ENCODE measurements around the gene APH1B.
"Not testable (repeated sequence)": the region's sequence is repeated elsewhere in the genome, so short reads cannot be mapped to it uniquely, and the experiment has no call there.

APH1B gene

DNA sequence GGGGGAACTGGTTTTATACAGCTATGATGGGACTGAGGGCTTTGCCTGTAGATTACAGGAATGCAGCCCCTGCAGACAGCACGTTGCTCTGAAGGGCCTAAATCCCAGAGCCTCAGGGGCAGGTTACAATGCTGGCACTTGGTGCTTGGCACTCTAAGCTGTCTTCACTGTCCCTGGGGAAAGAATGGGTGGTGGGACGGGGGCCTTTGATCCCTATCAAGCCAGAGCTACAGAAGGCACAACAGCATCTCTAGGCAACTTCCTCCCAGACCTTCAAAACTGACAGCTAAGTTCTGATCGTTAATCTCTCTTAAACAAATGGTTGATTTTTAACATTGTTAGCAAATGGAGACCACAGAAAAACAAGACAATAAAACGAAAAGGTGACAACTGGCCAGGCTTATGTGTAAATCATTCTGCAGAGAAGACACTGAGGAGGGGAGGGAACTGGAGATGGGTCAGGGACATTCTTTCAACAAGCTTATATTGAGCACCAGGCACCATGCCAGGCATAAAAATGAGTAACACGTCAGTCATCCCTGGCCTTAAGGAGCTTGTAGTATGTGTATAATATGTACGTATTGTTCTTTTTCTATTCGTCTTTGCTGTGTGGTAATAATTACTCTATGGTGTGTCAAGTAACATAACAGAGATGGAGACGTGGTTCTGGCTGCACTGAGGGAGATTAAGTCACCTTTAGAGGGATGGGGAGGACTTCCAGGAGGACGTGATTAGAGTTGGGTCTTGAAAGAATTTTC is 55.1 kb downstream of the APH1B start:
- no peak for DNase-seq

DNA sequence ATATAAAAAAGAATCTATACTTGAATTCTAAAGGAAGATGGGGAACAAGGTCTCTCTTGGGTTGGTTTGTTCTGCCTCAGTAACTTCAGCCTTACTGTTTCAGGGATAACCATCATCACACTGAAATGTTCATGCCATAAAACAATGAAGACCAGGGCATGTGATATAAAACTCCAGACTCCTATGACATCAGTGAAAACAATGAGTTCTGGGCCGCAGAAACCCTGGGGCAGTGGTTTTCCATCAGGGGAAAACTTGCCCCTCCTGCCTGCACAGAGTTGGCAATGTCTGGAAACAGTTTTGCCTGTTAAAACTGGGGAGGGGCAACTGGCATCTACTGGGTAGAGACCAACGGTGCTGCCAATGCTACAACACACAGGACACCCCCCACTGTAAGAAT is 57.4 kb downstream of the APH1B start:
- DNase-seq, result no peak

DNA sequence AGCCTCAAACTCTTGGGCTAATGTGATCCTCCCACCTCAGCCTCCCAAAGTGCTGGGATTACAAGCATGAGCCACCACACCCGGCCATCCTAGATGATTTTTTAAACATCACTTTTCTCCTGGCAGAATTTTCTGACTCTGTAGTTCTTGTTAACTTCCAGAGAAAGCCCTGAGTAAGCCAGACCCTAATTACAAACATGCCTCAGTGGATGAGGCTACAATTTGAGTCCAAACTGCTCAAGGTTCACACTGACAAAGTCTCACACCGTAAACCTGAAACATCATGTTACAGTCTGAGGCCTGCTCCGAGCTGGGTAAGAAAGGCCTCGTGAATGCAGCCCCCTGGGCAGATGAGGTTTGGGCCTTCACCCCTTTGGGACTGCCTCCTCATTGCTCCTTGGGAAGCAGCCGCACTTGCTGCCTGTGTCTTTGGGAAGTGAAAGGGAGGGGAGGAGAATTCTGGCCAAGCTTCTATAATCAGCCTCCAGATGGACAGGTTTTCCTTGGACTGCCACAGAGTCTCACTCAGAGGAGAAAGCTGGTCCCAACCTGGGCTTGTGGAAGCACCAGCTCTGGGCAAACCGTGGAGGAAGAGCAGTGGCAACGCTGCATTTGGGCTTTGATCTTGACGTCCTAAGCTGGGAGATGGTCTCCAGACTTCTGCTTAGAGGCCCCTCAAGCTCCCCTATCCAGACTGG is 58.3 kb downstream of the APH1B start:
- no peak for DNase-seq

DNA sequence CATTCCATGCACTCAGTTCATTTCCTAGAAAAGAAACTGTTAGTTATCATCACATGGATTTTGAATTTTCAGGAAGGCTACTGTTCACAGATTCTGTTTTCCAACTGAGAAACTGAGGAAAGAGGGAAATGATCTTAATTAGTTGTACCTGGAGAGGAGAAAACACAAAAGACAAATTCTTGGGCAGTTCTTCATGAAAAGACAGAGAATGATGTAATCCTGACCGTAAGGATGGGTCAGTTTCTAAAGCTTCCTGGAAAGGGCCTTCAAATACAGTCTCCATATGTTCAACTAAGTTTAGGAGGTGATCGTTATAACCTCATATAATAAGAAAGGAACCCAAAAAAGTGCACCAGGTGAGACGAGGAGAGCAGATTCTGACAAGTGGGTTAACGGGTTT is 59.6 kb downstream of the APH1B start:
- DNase-seq, result no peak

DNA sequence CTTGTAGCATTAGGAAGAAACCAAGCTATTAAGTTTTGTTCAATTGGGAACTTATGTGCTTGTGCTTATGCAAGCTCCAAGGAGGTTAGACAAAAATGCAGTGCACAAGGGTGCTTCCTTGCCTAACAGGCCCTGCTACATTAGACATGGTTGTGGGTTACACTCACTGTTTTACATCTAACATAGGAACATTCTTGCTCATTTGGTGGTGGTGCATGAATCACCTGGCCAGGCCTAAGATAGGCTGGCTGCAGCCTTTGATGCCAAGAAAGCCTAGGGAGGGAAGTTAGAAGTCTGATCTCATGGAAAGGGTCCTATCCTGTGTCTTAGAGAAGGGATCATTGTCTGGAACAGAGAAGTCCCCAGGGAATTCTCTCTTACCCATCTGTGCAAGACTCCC is 60.8 kb downstream of the APH1B start:
- no peak for DNase-seq

DNA sequence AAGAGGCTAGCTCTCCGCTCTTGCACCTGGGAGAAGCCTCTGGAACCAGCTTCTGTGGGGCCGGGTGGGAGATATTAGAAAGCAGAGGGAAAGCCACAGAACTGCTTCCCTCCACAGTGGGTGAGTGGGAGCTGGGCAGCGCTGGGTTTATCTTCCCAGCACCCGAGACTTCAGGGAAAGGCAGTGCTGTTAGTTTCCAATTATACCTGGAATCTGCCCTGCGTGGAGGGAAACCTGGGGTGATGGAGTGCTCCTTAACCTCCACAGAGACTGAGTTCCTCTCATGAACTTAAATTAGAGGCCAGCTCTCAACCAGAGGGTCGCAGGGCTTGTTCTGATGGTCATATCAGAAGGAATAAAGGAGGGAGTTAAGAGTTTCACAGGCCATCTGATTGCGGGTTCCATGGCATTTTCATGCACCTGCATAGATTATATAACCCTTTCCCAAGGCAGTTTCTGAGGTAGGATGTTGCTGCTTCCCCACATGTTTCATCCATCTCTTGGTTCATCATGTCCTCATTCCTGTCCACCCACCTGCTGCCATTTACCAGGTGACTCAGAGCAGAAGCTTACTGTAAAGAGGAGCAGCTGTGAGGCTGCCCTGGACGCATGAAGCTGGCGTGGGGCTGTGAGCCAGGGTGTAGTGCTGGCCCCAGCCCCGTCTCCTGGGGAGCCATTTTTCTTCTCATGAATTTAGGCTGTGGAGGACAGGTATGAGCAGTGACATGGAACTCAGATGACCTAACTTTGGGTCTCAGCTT is 61.8 kb downstream of the APH1B start:
- no peak for DNase-seq

DNA sequence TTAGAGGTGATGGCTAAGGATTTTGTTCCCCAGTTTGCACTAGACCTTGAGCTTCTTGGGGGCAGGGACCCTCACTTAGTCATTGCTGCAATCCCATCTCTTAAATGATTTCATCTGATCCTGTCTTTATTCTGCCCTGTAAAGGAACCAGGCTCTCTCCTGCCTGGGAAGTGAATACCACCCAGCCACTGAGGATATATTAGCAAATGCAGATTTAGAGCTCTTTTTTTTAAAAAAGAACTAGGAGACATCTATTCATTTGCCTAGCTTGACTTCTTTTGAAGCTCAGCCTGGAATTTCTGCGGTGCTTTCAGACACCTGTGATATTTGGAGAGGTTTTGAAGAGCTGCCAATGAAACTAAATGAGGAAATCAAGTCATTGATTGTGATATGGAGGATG is 62.4 kb downstream of the APH1B start:
- no peak for DNase-seq

DNA sequence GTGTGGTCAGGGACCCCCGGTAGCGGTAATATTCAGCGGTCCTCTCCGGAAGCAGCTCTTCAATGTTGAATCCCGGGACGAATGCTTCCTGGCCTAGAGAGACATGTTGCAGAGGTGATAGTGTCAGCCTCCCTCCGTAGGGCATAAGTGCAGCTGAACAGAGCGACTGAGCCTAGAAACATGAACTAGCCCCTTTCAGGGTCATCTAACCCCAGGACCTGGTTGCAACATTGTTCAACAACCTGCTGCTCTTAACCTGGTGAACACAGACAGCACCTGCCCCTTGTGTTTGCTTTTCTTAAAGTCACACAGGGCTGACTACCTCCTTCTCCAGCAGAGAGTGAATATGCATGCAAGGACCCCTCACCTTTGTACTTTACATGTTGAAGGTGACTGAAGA is 62.9 kb downstream of the APH1B start:
- no peak for DNase-seq

DNA sequence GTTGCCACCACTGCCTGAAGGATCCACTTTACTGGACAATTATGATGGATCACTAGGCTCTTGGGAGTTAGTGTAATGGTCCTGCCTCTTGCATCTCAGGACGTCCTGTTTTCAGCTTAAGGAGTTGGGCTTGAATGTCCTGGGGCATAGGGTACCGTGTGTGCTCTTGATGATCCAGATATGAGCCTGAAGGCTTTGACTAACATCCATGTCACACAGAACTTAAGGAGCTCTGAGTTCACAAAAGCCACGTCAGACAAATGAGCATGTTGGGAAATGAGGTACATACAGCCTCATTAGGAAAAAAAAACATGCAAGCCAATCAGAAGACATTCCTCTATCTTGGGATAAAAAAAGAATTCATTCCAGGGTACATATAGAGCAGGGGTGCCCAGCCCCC is 63.5 kb downstream of the APH1B start:
- DNase-seq, result no peak

DNA sequence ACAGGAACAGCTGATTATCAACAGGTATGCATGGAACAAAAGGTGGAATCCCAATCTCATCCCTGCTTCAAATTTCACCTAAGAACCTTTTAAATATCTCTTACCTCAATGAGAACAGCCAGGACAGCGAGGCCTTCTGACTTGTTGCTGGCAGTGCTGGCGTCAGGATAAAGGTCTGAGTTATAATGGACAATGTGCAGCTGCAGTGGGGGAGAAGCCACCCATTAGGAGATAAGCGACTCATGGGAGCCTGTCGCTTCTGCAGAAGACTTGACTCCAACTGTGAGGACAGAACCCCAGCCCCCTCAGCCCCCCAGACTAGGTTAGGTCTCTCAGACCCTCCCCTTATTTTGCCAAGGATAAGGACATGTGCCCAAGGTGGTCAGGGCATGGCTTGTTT is 64.5 kb downstream of the APH1B start:
- no peak for DNase-seq

DNA sequence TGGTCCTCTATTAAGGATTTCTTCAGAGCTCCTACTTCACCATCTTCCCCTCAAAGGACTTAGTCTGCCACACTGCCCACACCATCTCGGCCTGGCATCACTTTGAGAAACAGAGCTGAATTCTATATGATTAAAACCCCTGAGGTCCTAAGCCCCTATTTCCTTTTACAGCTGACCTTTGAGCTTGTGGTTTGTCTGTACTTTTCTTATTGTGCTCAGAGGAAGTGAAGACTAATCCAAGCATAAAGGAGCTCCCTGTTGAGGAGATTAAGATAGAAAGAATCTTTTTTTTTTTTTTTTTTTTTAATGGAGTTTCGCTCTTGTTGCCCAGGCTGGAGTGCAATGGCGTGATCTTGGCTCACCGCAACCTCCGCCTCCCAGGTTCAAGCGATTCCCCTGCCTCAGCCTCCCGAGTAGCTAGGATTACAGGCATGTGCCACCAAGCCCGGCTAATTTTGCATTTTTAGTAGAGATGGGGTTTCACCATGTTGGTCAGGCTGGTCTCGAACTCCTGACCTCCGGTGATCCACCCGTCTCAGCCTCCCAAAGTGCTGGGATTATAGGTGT is 65.7 kb downstream of the APH1B start:
- not testable (repeated sequence) for DNase-seq

DNA sequence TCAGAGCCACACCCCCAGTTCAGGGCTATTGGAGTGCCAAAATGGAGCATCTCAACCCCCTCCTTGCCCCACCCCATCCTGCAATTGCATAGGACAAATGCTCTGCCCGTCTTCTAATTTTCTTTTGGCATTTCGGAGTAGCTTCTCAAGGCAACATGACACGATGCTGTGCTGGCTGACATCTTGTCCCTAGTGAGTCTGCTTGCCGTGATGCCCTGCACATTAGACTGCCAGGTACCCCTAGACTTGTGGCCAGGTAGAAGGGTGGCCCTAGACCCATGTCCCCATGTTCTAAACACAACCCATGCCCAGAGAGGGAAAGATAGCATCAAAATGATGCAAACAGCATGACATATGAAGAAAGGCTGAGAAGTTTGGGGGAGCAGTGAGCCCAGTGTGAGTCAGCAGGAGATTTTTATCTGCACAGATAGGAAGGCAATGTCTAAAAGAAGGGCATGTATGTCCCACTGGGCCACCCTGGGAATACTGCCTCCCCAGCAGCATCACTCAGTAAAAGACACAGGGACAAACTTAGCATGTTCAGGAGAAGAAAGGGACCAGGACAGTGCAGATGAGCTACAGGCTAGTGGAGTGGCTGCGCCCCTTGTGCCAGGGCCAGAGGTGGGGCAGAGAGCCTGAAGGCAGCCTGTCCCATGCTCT is 67.5 kb downstream of the APH1B start:
- no peak for DNase-seq

DNA sequence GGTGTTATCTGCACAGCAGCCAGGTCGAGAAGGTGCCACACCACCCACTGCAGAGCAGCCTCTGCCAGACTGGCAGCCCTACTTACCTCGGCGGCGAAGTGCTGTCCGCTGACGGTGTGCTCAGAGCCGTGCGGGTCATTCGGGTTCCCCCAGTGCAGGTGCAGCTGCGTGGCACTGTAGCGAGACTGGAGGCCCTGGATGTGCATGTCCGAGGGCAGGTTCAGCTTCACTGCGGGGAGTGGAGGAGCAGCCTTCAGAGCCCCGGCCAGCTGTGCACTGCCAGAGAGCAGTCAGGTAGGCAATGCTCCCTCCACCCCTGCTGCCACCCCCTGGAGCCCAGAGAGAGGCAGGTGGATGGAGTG is 68.0 kb downstream of the APH1B start:
- no peak for DNase-seq

DNA sequence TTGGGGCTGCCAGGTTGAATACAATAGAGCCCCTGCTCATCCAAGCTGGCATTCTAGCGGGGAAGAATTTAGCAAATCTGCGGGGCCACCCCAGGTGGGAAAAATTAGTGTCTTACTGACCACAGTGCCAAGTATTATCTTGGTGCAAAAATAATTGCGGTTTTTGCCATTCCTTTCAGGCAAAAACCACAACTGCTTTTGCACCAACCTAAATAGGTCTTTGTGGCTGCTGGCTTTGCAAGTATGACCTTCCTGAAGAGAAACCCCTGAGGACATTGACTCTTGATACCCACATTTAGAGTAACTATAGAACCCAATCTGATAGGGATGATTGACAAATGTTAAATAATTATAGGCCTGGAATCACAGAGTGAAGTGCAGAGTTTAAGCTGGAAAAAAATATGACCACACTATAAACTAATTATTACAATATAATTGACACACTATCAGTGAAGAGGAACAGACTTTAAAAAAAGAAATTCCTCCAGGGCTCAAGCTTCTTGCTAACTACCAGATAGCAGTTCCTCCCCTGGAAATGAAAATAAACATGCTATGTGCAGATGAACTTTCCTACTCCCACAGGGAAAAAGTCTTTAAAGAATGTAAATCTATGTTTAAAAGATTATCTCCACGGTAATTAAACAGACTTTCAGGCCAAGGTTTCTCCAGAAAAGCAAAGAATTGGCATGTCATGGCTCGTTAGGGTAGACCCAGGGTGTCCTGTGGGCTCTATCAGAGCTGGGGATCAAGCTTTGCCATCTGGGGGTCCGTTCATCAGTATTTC is 69.9 kb downstream of the APH1B start:
- DNase-seq, result no peak

DNA sequence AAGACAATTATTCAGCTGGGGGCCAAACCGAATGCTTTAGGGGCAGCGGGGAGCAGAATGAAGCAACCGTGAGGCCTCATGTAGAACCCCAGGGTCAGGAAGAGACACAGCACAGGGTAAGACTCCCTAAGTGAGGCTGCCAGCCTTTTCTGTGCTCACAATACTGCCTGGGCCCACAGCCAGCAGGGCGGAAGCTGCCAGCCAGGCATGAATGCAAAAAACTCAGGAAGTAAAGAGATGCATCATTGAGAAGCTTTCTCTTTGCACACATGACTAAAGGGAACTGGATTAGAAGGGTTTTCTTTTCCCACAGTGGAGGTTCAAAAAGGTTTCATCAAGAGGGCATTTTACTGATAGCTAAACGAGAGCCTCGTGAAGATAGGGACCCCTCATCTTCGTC is 71.0 kb downstream of the APH1B start:
- peak; percentile 47 to 59 for DNase-seq

DNA sequence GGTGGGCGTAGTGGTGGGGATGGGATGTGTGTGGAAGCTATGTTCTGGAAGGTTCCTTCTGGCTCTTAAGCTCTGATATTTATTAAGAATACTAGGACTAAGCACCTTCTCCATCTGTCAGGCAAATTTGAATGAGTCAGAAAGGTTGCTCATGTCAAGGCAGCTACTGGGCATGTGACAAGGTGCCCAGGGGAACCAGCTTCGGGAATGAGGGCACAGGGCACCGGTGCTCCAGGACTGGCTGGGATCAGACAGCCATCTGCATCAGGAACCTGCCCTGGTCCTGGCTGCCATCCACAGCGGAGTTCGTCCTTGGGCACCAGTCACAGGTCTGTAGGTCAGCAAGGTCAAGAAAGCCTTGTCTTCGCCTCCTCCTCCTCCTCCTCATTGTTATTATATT is 71.8 kb downstream of the APH1B start:
- no peak for DNase-seq

DNA sequence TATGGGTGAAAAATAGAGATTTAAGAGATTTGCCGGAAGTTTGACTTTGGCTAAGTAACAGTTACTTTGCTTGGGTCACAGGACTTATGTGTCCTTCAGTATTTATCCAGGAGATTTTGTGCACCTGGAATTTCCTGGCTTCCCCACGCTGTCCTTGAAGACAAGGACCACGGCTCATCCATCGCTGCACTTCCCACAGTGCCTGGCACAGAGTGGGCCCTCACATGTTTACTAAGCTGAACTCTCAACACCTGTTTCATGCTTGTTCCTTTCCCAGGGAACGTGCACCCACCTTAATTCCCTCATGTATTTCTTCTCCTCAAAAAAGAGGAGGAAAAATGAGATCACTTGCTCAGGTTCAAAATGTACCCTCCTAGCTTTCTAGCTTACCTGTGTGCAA is 72.2 kb downstream of the APH1B start:
- no peak for DNase-seq

DNA sequence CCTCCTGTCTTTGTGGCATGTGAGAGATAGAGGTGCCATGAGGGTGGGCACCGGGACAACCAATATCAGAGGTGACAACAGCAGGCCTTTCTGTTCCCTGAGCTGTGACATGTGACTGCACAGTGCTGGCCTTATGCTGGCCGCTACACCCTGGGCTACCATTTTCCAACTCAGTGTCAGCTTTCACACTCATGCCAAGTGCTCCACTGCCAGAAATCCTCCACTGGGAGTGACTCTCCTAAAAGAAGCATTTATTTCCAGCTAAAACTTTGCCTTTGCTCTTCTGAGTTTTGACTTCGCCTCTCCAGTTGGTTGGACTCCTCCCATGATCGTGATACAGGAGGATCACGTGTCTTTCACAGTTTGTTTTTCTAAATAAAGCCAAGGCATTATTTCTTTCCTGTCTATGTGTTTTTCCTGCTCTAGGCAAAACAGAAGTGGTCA is 72.8 kb downstream of the APH1B start:
- DNase-seq, result no peak

DNA sequence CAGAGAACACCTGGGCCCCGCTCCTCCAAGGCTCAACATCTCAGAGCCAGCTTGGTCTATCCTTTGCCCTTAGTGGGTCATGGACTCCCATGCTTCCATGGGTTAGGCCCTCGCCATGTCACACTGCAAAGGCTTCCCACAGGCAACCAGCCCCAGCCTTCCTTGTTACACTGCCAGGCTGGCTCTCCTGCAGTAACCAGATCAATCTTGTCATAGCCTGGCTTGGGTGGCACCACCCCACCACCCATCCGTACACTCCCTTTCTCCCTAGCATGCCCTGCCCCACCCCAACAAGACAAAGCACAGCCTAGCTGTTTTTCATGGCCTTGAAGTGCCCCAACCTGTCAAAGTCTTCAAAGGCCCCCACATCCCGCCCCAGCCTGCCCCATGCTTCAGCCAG is 73.8 kb downstream of the APH1B start:
- DNase-seq, result no peak

DNA sequence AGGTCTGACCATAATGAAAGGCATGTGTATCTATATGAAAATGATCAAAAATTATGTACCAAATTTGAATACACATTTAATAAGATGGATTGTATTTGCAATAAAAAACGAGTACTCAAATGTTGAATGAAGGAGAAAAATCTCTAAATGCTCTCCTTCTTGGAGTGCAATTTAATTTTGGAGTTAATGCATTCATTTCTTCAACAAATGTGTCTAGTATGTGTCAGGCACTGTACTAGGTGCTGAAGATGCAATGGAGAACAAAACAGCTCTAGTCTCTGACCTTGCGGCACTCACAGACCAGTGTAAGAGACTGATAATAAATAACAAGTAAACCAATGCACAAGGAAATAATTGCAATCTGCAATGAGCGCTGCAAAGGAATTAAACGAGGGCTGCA is 75.4 kb downstream of the APH1B start:
- DNase-seq, result no peak

DNA sequence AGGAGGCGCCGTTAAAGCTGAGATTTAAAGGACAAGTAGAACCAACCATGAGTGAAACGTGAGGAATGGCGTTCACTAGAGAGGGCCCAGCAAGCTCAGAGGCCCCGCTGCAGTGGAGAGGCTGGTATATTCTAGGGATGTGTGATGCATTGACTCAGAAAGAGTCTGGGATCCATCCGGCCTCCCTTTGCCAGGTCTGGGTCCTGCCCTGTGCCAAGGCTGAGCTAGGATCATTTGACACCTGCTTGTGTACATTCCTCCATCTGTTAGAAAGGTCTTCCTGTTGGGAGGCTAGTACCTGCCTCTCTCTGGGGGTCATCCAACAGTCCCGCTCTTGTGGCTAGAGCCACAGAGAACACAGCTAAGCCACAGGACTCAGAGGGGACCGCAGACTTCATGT is 75.9 kb downstream of the APH1B start:
- no peak for DNase-seq

DNA sequence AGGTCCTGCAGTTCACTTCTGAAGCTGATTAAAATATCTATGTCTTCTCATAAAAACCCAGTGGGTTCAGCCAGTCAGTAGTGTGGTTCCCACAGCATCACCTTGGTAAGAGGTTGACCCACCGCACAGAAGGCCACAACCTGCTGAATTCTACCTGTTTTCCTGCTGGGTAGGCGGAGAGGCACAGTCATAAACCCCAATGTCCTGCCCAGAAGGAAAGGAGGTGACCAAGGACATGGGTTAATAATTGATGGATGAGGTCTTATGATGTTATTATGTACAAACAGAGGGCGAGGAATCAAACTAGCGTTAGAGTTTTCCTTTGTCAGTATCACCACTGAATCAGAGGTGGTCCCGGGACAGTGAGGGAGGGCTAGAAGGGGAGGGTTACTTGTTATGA is 76.5 kb downstream of the APH1B start:
- no peak for DNase-seq

Measured in hippocampal formation (tissue), 2 donors.